Vagina (tissue), 2 donors: ENCODE measurements around the gene SPNS3.

Source experiments
- POLR2A ChIP-seq, 2 donors: fragments of 450-650 bp; IDR thresholded peaks; one replicate each; pipeline ENCODE4 v1.6.1; 2017; ENCODE audit warnings: antibody characterized with exemption in 2 of 2, mild to moderate bottlenecking in 2 of 2, moderate library complexity in 2 of 2
- POLR2AphosphoS5 ChIP-seq, 2 donors: sonication (generic); formaldehyde crosslinking; IDR thresholded peaks; one replicate each; pipeline ENCODE4 v1.9.0; 2017; ENCODE audit warnings: antibody characterized with exemption in 2 of 2, mild to moderate bottlenecking in 2 of 2, low read depth in 1 of 2; ENCODE audit not compliant: insufficient read depth in 1 of 2
- TF ChIP-seq, protein P1 (sequence below), 3 experiments: fragments of 450-650 bp in 2 of 3; fragments of 200-600 bp in 1 of 3; sonication (generic) in 1 of 3; IDR thresholded peaks; one replicate each; pipeline ENCODE4 v1.5.1; 2017 to 2019; ENCODE audit warnings: antibody characterized with exemption in 3 of 3, mild to moderate bottlenecking in 2 of 3, moderate library complexity in 2 of 3

DNA sequence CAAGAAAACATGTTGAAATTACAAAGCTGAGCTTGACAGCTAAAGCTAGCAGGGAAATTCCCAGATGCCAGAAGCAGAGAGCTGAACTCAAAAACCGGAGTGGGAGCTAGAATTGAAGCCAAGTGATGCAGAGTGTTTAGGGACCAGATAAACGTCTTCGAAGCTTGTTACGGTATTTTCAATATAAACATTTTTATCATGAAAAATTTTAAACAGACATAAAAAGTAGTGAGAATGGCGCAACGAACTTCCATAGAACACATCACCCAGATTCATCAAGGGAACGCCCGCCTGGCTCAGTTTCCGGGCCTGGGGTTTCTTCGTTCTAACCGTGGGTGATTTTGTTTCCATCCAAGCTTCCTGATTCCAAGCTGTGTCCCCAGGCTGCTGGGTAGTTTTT, 83.0 kb downstream of the SPNS3 start:
- TF ChIP-seq, protein P1, sequence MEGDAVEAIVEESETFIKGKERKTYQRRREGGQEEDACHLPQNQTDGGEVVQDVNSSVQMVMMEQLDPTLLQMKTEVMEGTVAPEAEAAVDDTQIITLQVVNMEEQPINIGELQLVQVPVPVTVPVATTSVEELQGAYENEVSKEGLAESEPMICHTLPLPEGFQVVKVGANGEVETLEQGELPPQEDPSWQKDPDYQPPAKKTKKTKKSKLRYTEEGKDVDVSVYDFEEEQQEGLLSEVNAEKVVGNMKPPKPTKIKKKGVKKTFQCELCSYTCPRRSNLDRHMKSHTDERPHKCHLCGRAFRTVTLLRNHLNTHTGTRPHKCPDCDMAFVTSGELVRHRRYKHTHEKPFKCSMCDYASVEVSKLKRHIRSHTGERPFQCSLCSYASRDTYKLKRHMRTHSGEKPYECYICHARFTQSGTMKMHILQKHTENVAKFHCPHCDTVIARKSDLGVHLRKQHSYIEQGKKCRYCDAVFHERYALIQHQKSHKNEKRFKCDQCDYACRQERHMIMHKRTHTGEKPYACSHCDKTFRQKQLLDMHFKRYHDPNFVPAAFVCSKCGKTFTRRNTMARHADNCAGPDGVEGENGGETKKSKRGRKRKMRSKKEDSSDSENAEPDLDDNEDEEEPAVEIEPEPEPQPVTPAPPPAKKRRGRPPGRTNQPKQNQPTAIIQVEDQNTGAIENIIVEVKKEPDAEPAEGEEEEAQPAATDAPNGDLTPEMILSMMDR (IDR thresholded peaks at IDR 0.05), result no peak
- TF ChIP-seq POLR2A (IDR thresholded peaks at IDR 0.05), result no peak
- no peak for TF ChIP-seq POLR2AphosphoS5 (IDR thresholded peaks at IDR 0.05; ENCODE audit: insufficient read depth in 1 of 2, low read depth in 1 of 2)
